B cell (primary cell): ENCODE data around the gene SLC19A1. TPM values are rescaled to one million over a fixed set of nuclear protein-coding genes. Genes with fewer than 3 reads are reported as not detected.

Source experiments
- ATAC-seq: fragments of 200-7000 bp; cut with Tn5 transposase; one replicate; pipeline ENCODE4 v1.10.0; 2021; ENCODE audit warnings: low read depth, mild to moderate bottlenecking, moderate number of reproducible peaks, moderate library complexity
- CTCF ChIA-PET: fragments of 350-600 bp; sonication (Branson Sonifier 250); formaldehyde crosslinking; loops from one replicate; lab custom pipeline; 2021; ENCODE audit warnings: antibody characterized with exemption, inconsistent platforms; lab: Charles Lee
- POLR2A ChIA-PET: fragments of 350-600 bp; sonication (Branson Sonifier 250); formaldehyde crosslinking; loops from one replicate; lab custom pipeline; 2021; ENCODE audit warnings: antibody characterized with exemption; lab: Charles Lee
- DNase-seq: peaks from one replicate; pipeline ENCODE4 v3.0.0; 2013
- H2AFZ ChIP-seq: 2 replicates; pipeline ENCODE4 v1.6.1; 2012; ENCODE audit warnings: mild to moderate bottlenecking, low read depth, low read length; ENCODE audit not compliant: insufficient read depth, poor library complexity, severe bottlenecking
- H3K27ac ChIP-seq, 2 donors: 1 replicate in 1 of 2; 2 replicates in 1 of 2; pipeline ENCODE4 v1.5.1; 2012 to 2013; ENCODE audit warnings: low read length in 2 of 2, mild to moderate bottlenecking in 2 of 2, moderate library complexity in 1 of 2
- H3K27me3 ChIP-seq, 4 experiments: fragments of 200-600 bp in 1 of 4; sonication (generic) in 1 of 4; replicated peaks in 1 of 4; 1 replicate in 2 of 4; 2 replicates in 2 of 4; pipeline versions ENCODE4 v1.6.1 to v1.7.0; 2013 to 2016; ENCODE audit warnings: low read length in 3 of 4, mild to moderate bottlenecking in 2 of 4, mixed read lengths in 1 of 4, moderate library complexity in 1 of 4; ENCODE audit not compliant: insufficient read depth in 4 of 4, control insufficient read depth in 3 of 4; ENCODE audit errors: control extremely low read depth in 1 of 4
- H3K36me3 ChIP-seq, 2 experiments: replicated peaks in 1 of 2; 1 replicate in 1 of 2; 2 replicates in 1 of 2; pipeline versions ENCODE4 v1.6.1 to v1.7.1; 2013; ENCODE audit warnings: low read length in 1 of 2; ENCODE audit not compliant: insufficient read depth in 2 of 2, control insufficient read depth in 1 of 2; ENCODE audit errors: control extremely low read depth in 1 of 2, extremely low read depth in 1 of 2
- H3K4me1 ChIP-seq, 2 donors: fragments of 200-600 bp in 1 of 2; sonication (generic) in 1 of 2; 1 replicate in 1 of 2; 2 replicates in 1 of 2; pipeline versions ENCODE4 v1.5.1 to v1.6.1; 2013 to 2017; ENCODE audit warnings: low read length in 2 of 2; ENCODE audit not compliant: control insufficient read depth in 2 of 2, insufficient read depth in 2 of 2
- H3K4me2 ChIP-seq: replicated peaks from 2 replicates; pipeline ENCODE3; 2012; ENCODE audit warnings: mild to moderate bottlenecking, low read depth, low read length; ENCODE audit not compliant: poor library complexity, severe bottlenecking
- H3K4me3 ChIP-seq, 5 experiments: fragments of 200-600 bp in 1 of 5; sonication (generic) in 1 of 5; 1 replicate in 3 of 5; 2 replicates in 2 of 5; pipeline versions ENCODE4 v1.5.1 to v1.7.0; 2011 to 2016; ENCODE audit warnings: low read length in 4 of 5, mild to moderate bottlenecking in 4 of 5, low read depth in 2 of 5, control low read depth in 1 of 5, moderate library complexity in 1 of 5; ENCODE audit not compliant: insufficient read depth in 1 of 5; ENCODE audit errors: control extremely low read depth in 1 of 5, extremely low read depth in 1 of 5
- H3K79me2 ChIP-seq: fragments of 200-600 bp; sonication (generic); one replicate; pipeline ENCODE4 v1.6.0; 2016; ENCODE audit warnings: low read length; ENCODE audit not compliant: control insufficient read depth, insufficient read depth
- H3K9ac ChIP-seq: fragments of 200-600 bp; sonication (generic); 2 replicates; pipeline ENCODE4 v1.6.1; 2017; ENCODE audit warnings: mild to moderate bottlenecking, low read length, moderate library complexity
- H3K9me3 ChIP-seq, 3 donors: one replicate each; pipeline versions ENCODE4 v1.6.1 to v1.7.1; 2013; ENCODE audit warnings: low read length in 2 of 3; ENCODE audit not compliant: control insufficient read depth in 2 of 3, insufficient read depth in 1 of 3; ENCODE audit errors: control extremely low read depth in 1 of 3
- H4K20me1 ChIP-seq: 2 replicates; pipeline ENCODE4 v1.6.0; 2012; ENCODE audit warnings: mild to moderate bottlenecking, low read length; ENCODE audit not compliant: insufficient read depth, control insufficient read depth, poor library complexity, severe bottlenecking
- H3K27ac Mint-ChIP-seq: one replicate; pipeline ENCODE4 v1.8.0; 2021; ENCODE audit warnings: mixed read lengths
- H3K27me3 Mint-ChIP-seq: one replicate; pipeline ENCODE4 v1.8.0; 2021; ENCODE audit warnings: mixed read lengths
- H3K4me1 Mint-ChIP-seq: one replicate; pipeline ENCODE4 v1.8.0; 2021; ENCODE audit warnings: mixed read lengths
- H3K4me3 Mint-ChIP-seq: one replicate; pipeline ENCODE4 v1.8.0; 2021; ENCODE audit warnings: mixed read lengths
- H3K9me3 Mint-ChIP-seq: one replicate; pipeline ENCODE4 v1.8.0; 2022; ENCODE audit warnings: mixed read lengths; ENCODE audit not compliant: insufficient read depth
- CTCF ChIP-seq: fragments of 200-600 bp; IDR thresholded peaks from one replicate; pipeline ENCODE4 v1.8.0; 2022; ENCODE audit warnings: antibody characterized with exemption, mild to moderate bottlenecking
- EZH2 ChIP-seq: IDR thresholded peaks from 2 replicates; pipeline ENCODE4 v1.6.1; 2012; ENCODE audit warnings: borderline replicate concordance, low read depth, mild to moderate bottlenecking, moderate library complexity, low read length; ENCODE audit not compliant: insufficient read depth, poor library complexity, severe bottlenecking
- WGBS: methylation state at CpG from one replicate; pipeline ENCODE4 v1.1.5; 2013; ENCODE audit warnings: missing lambda C conversion rate; ENCODE audit not compliant: insufficient coverage; 5-methylcytosine and 5-hydroxymethylcytosine counted together
- intact Hi-C: fragments of 100-400 bp; cut with micrococcal nuclease; formaldehyde crosslinking; loops from one replicate; pipeline ENCODE4 v1.10.0; 2022
- polyA plus RNA-seq: library from polyadenylated mRNA; depleted of rRNA; stranded (reverse); fragments of >200 nt; gene quantifications from 2 replicates; pipeline ENCODE4 v1.2.3, GENCODE V29; 2012
- total RNA-seq, 2 donors: library from RNA; stranded (reverse); fragments of 120-200 nt in 1 of 2; gene quantifications; 1 replicate in 1 of 2; 2 replicates in 1 of 2; pipeline versions ENCODE4 v1.2.3 to v1.2.4, GENCODE V29; 2013 to 2022

Gene SLC19A1
- total and polyA plus RNA-seq, 2 donors (not counting 1 experiment from before 2014, with no cell fraction given) = 8.7 to 10.1 TPM

DNA sequence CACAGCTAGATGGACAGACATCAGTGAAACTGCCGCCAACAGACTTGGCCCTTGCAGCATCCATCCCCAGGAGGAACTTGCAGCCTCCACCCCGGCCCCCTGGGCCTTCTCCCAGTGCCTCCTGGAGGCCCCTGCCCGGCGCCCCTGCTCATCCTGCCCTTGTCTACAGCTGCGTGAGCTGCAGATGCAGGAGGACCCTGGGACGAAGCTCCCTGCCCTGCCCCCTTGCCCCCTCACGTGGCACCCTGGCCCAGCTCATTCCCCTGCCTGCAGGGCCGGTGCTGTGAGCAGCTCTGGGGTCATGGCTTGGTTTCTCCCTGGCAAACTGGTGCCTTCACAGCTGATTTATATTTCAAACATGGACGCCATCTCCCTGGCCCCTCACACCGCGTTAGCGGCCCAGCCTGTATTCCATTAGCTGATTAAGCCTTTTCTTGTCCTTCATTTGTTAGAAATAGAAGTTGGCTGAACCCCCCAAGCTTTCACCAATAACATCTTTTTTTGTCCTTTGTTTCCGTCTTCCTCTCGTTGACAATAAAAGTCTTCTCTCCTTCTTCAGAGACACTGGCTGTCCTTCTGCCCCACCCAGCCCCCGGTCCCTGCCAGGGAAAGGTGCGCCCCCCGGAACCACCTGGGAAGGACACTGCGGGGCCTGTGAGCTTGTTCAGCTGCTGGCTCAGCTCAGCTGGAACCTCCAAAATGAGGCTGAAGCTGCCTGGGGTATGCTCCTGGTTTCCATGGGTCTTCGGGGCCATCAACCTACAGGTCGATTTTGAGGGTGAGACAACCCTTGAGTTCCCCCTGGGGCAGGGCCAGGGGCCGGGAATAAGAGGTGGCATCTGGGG, 34.0 kb upstream of the SLC19A1 start:
- DNase-seq (no peak), ATAC-seq (no peak)
- H3K27me3 ChIP-seq = peaks cover 0 to 3% (median 0%) of the 10 kb centered on the region in 4 experiments
- Mint-ChIP-seq H3K9me3 (no peaks in the 10 kb centered on the region), H3K4me1 (no peaks in the 10 kb centered on the region), H3K4me3 (no peak overlapping the region), H3K27ac (no peak overlapping the region), H3K27me3 (peaks cover 8% of the 10 kb centered on the region)
- no peak overlapping the region for H3K4me2 ChIP-seq
- ChIA-PET CTCF (interaction anchor here (1.7 kb wide), 1 partner anchor 20 kb away, joined by 5 read pairs; no protein-coding TSS in a partner anchor), POLR2A (no interaction called here)
- no peak overlapping the region for H3K4me3 ChIP-seq
- H3K4me1 ChIP-seq = no peaks in the 10 kb centered on the region
- H2AFZ ChIP-seq = no peak overlapping the region
- TF ChIP-seq EZH2 (no peak), CTCF (no peak)
- no peaks in the 10 kb centered on the region for H4K20me1 ChIP-seq
- no peaks in the 10 kb centered on the region for H3K9me3 ChIP-seq
- no peak overlapping the region for H3K27ac ChIP-seq
- intact Hi-C loops = no loop called here
- no peaks in the 10 kb centered on the region for H3K36me3 ChIP-seq
- no peaks in the 10 kb centered on the region for H3K79me2 ChIP-seq
- WGBS = 87% methylated on average over 17 of the region's 21 CpGs
- no peak overlapping the region for H3K9ac ChIP-seq
